HepG2 (cell line): ENCODE measurements around the gene DYSF.

ENCODE experiments used
- CC2D1A ChIP-seq: sonication (generic); formaldehyde crosslinking; IDR thresholded peaks from 2 replicates; pipeline ENCODE4 v1.8.1; 2023; ENCODE audit warnings: mild to moderate bottlenecking, missing genetic modification reagents
- EZH2 ChIP-seq: conservative IDR thresholded peaks from 2 replicates; pipeline ENCODE4 v1.6.1; 2012; ENCODE audit warnings: mild to moderate bottlenecking, low read depth, low read length, moderate library complexity
- ZBTB7A ChIP-seq: sonication (generic); formaldehyde crosslinking; IDR thresholded peaks from 2 replicates; pipeline ENCODE4 v1.8.0; 2022; ENCODE audit warnings: mild to moderate bottlenecking, missing genetic modification reagents
- ZNF274 ChIP-seq: sonication (generic); formaldehyde crosslinking; IDR thresholded peaks from 2 replicates; pipeline ENCODE4 v1.5.1; 2020; ENCODE audit warnings: mild to moderate bottlenecking, missing genetic modification reagents
- TF ChIP-seq, protein P1 (sequence below): fragments of 450-650 bp; IDR thresholded peaks from 2 replicates; pipeline ENCODE4 v1.6.1; 2017; ENCODE audit warnings: mild to moderate bottlenecking

DNA sequence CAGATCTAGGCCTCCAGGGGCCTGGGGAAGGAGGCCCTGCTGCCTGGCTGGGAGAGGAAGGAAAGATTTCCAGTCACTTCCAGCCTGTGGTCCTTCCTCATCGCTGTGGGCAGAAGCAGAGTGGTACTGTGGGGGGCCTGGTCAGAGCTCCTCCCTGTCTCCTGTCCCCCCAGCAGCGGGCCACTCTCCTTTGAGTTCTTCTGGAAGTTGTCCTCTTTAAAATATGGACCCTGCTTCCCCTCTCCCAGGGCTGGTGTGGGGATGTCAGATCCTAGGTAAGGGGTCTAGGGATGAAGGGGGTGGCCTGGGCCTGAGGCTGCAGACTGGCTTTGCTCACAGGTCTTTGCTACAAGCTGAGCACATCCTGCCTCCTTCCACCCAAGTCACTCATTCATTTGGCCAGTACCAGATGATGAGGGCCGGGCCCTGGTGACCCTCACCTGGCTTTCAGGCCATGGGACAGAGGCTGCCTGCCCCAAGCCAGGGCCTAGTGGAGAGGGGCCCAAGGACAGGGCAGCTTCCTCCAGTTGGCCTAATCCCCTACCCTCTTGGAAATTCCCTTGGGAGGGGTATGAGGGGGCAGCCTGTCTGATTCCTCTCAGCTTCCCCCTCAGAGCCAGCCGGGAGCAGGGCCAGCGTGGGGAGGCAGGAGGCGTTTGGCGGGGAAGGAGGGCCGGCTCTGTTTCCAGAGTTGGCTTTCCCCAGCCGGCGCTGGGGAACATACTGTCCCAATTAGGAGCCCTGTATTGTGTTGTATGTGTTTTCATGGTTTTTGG lies 231.9 kb downstream of the DYSF start:
- TF ChIP-seq ZBTB7A (CRISPR knock-in tag) (no peak), CC2D1A (CRISPR knock-in tag) (no peak), EZH2 (no peak), ZNF274 (CRISPR knock-in tag) (no peak)
- TF ChIP-seq, protein P1, sequence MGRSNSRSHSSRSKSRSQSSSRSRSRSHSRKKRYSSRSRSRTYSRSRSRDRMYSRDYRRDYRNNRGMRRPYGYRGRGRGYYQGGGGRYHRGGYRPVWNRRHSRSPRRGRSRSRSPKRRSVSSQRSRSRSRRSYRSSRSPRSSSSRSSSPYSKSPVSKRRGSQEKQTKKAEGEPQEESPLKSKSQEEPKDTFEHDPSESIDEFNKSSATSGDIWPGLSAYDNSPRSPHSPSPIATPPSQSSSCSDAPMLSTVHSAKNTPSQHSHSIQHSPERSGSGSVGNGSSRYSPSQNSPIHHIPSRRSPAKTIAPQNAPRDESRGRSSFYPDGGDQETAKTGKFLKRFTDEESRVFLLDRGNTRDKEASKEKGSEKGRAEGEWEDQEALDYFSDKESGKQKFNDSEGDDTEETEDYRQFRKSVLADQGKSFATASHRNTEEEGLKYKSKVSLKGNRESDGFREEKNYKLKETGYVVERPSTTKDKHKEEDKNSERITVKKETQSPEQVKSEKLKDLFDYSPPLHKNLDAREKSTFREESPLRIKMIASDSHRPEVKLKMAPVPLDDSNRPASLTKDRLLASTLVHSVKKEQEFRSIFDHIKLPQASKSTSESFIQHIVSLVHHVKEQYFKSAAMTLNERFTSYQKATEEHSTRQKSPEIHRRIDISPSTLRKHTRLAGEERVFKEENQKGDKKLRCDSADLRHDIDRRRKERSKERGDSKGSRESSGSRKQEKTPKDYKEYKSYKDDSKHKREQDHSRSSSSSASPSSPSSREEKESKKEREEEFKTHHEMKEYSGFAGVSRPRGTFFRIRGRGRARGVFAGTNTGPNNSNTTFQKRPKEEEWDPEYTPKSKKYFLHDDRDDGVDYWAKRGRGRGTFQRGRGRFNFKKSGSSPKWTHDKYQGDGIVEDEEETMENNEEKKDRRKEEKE = no peak
